ENCODE results near the gene UBTD2. TPM values are rescaled to one million over a fixed set of nuclear protein-coding genes. Genes with fewer than 3 reads are reported as not detected.

Gene UBTD2
- total and polyA plus RNA-seq, 2 donors (not counting 1 experiment from before 2014, with no cell fraction given), result 24.9 to 29.8 TPM

DNA sequence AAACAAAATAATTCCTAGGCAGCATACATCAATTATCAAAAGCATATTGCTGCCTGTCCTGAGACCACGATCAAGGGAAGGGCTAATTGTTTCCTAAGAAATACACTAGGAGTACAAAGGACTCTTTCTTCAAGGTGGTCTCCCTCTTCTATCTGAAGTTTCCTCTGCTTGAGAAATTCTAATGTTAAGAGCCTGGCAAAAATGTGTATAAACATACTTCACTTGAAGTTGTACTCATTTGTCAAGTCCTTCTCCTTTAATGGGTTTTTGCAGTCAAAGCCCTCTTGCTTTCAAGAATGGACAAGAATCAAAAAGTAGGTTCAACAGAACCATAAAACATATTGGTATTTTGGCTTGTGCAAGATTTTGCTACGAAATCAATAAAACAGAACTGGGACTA, 31.1 kb downstream of the UBTD2 start:
- H3K27ac ChIP-seq (ENCODE audit: insufficient read depth, low read length), result no peak overlapping the region
- H3K4me2 ChIP-seq (ENCODE audit: extremely low read depth, insufficient read depth, low read length), result no peak overlapping the region
- peaks cover 3% of the 10 kb centered on the region for H3K36me3 ChIP-seq (ENCODE audit: control insufficient read depth, insufficient read depth, low read length)
- no peak overlapping the region for H2AFZ ChIP-seq (ENCODE audit: low read length)
- TF ChIP-seq, protein P1, sequence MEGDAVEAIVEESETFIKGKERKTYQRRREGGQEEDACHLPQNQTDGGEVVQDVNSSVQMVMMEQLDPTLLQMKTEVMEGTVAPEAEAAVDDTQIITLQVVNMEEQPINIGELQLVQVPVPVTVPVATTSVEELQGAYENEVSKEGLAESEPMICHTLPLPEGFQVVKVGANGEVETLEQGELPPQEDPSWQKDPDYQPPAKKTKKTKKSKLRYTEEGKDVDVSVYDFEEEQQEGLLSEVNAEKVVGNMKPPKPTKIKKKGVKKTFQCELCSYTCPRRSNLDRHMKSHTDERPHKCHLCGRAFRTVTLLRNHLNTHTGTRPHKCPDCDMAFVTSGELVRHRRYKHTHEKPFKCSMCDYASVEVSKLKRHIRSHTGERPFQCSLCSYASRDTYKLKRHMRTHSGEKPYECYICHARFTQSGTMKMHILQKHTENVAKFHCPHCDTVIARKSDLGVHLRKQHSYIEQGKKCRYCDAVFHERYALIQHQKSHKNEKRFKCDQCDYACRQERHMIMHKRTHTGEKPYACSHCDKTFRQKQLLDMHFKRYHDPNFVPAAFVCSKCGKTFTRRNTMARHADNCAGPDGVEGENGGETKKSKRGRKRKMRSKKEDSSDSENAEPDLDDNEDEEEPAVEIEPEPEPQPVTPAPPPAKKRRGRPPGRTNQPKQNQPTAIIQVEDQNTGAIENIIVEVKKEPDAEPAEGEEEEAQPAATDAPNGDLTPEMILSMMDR (conservative IDR thresholded peaks at IDR 0.05 in 1 of 2, IDR thresholded peaks at IDR 0.05 in 1 of 2; ENCODE audit: low read depth in 1 of 2, low read length in 2 of 2), result no peak
- no peak for TF ChIP-seq EZH2 (IDR thresholded peaks at IDR 0.05; ENCODE audit: low read length, missing control alignments)
- no peak overlapping the region for H3K4me3 ChIP-seq (replicated peaks in 1 of 4; ENCODE audit: control extremely low read depth in 1 of 4, insufficient read depth in 1 of 4, low read depth in 3 of 4, low read length in 4 of 4)
- no peaks in the 10 kb centered on the region for H4K20me1 ChIP-seq (ENCODE audit: control insufficient read depth, extremely low read depth, insufficient read depth, low read length)
- no peaks in the 10 kb centered on the region for H3K27me3 ChIP-seq (ENCODE audit: control insufficient read depth, insufficient read depth, low read length)
- no peak for DNase-seq (ENCODE audit: low read depth in 2 of 2)
- H3K9me3 ChIP-seq (ENCODE audit: control insufficient read depth, insufficient read depth, low read depth, low read length), result no peaks in the 10 kb centered on the region
- no peaks in the 10 kb centered on the region for H3K79me2 ChIP-seq (ENCODE audit: control insufficient read depth, insufficient read depth, low read length)
- no peak overlapping the region for H3K9ac ChIP-seq (ENCODE audit: insufficient read depth, low read length)
- no peaks in the 10 kb centered on the region for H3K4me1 ChIP-seq (ENCODE audit: control insufficient read depth, extremely low read depth, insufficient read depth, low read length)

DNA sequence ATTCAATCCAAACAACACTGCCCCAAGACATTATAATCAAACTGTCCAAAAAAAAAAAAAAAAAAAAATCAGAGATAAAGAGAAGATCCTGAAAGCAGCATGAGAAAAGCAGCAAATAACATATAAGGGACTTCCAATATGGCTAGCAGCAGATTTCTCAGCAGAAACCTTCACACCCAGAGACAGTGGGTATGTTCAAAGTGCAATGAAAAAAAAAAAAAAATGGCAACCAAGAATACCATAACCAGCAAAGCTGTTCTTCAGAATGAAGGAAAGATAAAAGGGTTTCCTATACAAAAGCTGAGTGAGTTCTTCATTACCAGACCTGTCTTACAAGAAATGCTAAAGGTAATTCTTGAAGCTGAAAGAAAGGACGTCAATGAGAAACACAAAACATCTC, 32.1 kb downstream of the UBTD2 start:
- no peak overlapping the region for H3K9ac ChIP-seq (ENCODE audit: insufficient read depth, low read length)
- no peak for DNase-seq (ENCODE audit: low read depth in 2 of 2)
- H3K79me2 ChIP-seq (ENCODE audit: control insufficient read depth, insufficient read depth, low read length), result peaks cover 6% of the 10 kb centered on the region
- peaks cover 3% of the 10 kb centered on the region for H3K36me3 ChIP-seq (ENCODE audit: control insufficient read depth, insufficient read depth, low read length)
- no peak overlapping the region for H2AFZ ChIP-seq (ENCODE audit: low read length)
- no peaks in the 10 kb centered on the region for H3K4me1 ChIP-seq (ENCODE audit: control insufficient read depth, extremely low read depth, insufficient read depth, low read length)
- no peak overlapping the region for H3K4me2 ChIP-seq (ENCODE audit: extremely low read depth, insufficient read depth, low read length)
- TF ChIP-seq EZH2 (IDR thresholded peaks at IDR 0.05; ENCODE audit: low read length, missing control alignments), result no peak
- TF ChIP-seq, protein P1 (conservative IDR thresholded peaks at IDR 0.05 in 1 of 2, IDR thresholded peaks at IDR 0.05 in 1 of 2; ENCODE audit: low read depth in 1 of 2, low read length in 2 of 2), result no peak
- H3K27ac ChIP-seq (ENCODE audit: insufficient read depth, low read length), result no peak overlapping the region
- no peaks in the 10 kb centered on the region for H4K20me1 ChIP-seq (ENCODE audit: control insufficient read depth, extremely low read depth, insufficient read depth, low read length)
- no peaks in the 10 kb centered on the region for H3K9me3 ChIP-seq (ENCODE audit: control insufficient read depth, insufficient read depth, low read depth, low read length)
- H3K4me3 ChIP-seq (replicated peaks in 1 of 4; ENCODE audit: control extremely low read depth in 1 of 4, insufficient read depth in 1 of 4, low read depth in 3 of 4, low read length in 4 of 4), result no peak overlapping the region
- no peaks in the 10 kb centered on the region for H3K27me3 ChIP-seq (ENCODE audit: control insufficient read depth, insufficient read depth, low read length)

DNA sequence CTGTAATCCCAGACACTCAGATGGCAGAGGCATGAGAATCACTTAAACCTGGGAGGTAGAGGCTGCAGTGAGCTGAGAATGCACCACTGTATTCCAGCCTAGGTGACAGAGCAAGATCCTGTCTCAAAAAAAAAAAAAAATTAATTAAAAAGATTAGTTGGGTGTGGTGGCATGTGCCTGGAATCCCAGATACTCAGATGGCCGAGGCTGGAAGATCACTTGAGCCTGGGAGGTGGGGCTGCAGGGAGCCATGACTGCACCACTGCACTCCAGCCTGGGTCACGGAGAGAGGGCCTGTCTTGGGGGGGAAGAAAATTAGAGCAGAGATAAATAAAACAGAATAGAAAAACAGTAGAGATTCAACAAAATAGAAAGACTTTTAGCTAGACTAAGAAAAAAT, 34.9 kb downstream of the UBTD2 start:
- Histone ChIP-seq H4K20me1 (ENCODE audit: control insufficient read depth, extremely low read depth, insufficient read depth, low read length) (no peaks in the 10 kb centered on the region), H3K4me2 (ENCODE audit: extremely low read depth, insufficient read depth, low read length) (no peak overlapping the region), H3K9me3 (ENCODE audit: control insufficient read depth, insufficient read depth, low read depth, low read length) (no peaks in the 10 kb centered on the region), H2AFZ (ENCODE audit: low read length) (no peak overlapping the region), H3K9ac (ENCODE audit: insufficient read depth, low read length) (no peak overlapping the region), H3K4me1 (ENCODE audit: control insufficient read depth, extremely low read depth, insufficient read depth, low read length) (no peaks in the 10 kb centered on the region), H3K27ac (ENCODE audit: insufficient read depth, low read length) (no peak overlapping the region), H3K27me3 (ENCODE audit: control insufficient read depth, insufficient read depth, low read length) (no peaks in the 10 kb centered on the region), H3K36me3 (ENCODE audit: control insufficient read depth, insufficient read depth, low read length) (no peaks in the 10 kb centered on the region), H3K4me3 (replicated peaks in 1 of 4; ENCODE audit: control extremely low read depth in 1 of 4, insufficient read depth in 1 of 4, low read depth in 3 of 4, low read length in 4 of 4) (no peak overlapping the region), H3K79me2 (ENCODE audit: control insufficient read depth, insufficient read depth, low read length) (peaks cover 9% of the 10 kb centered on the region)
- TF ChIP-seq, protein P1 (conservative IDR thresholded peaks at IDR 0.05 in 1 of 2, IDR thresholded peaks at IDR 0.05 in 1 of 2; ENCODE audit: low read depth in 1 of 2, low read length in 2 of 2), result no peak
- no peak for TF ChIP-seq EZH2 (IDR thresholded peaks at IDR 0.05; ENCODE audit: low read length, missing control alignments)
- DNase-seq (ENCODE audit: low read depth in 2 of 2), result no peak

Measured in fibroblast of lung (primary cell).